Pulmonary artery endothelial cell (primary cell): ENCODE measurements around the gene GYG2. TPM values are rescaled to one million over a fixed set of nuclear protein-coding genes. Genes with fewer than 3 reads are reported as not detected.
"Not testable (repeated sequence)": the region's sequence is repeated elsewhere in the genome, so short reads cannot be mapped to it uniquely, and the experiment has no call there.

Source experiments
- DNase-seq: peaks from one replicate; pipeline ENCODE4 v3.0.0-alpha.2; 2011; ENCODE audit warnings: low read depth, low spot score
- total RNA-seq: library from RNA; depleted of rRNA; stranded (reverse); fragments of >200 nt; gene quantifications from 2 replicates; pipeline ENCODE4 v1.2.3, GENCODE V29; 2014

Gene GYG2
- 0.07 TPM in 1 of 2 replicates, not detected in the other for total RNA-seq

- DNase-seq, result no peak
These were observed at the start of gene GYG2 for GRCh38 chrX:2828344-2828958. Gene GYG2, plus strand, starts transcription at chrX:2828930. Its CDS starts 1,259 bp downstream, at chrX:2830189.

- not testable (repeated sequence) for DNase-seq
These were observed 48.1 kb upstream of the GYG2 start for GRCh38 chrX:2780472-2781225.

- no peak for DNase-seq
These were observed 47.5 kb upstream of the GYG2 start for GRCh38 chrX:2781226-2781571.

GRCh38 chrX:2781698-2782097, 47.0 kb upstream of the GYG2 start:
- no peak for DNase-seq

GRCh38 chrX:2782171-2782570, 46.6 kb upstream of the GYG2 start:
- no peak for DNase-seq

GRCh38 chrX:2782778-2783177, 46.0 kb upstream of the GYG2 start:
- no peak for DNase-seq

- no peak for DNase-seq
These were observed 44.7 kb upstream of the GYG2 start for GRCh38 chrX:2784026-2784425.

GRCh38 chrX:2785538-2785937, 43.2 kb upstream of the GYG2 start:
- no peak for DNase-seq

- DNase-seq, result no peak
These were observed 39.8 kb upstream of the GYG2 start for GRCh38 chrX:2788980-2789379.

- no peak for DNase-seq
These were observed 39.2 kb upstream of the GYG2 start for GRCh38 chrX:2789569-2789968.

GRCh38 chrX:2793752-2794151, 35.0 kb upstream of the GYG2 start:
- no peak for DNase-seq

- DNase-seq, result no peak
These were observed 34.4 kb upstream of the GYG2 start for GRCh38 chrX:2794336-2794735.

- DNase-seq, result not testable (repeated sequence)
These were observed 31.9 kb upstream of the GYG2 start for GRCh38 chrX:2796808-2797207.

GRCh38 chrX:2799369-2799768, 29.4 kb upstream of the GYG2 start:
- no peak for DNase-seq

- DNase-seq, result not testable (repeated sequence)
These were observed 28.8 kb upstream of the GYG2 start for GRCh38 chrX:2799980-2800379.

GRCh38 chrX:2801223-2801622, 27.5 kb upstream of the GYG2 start:
- no peak for DNase-seq

- DNase-seq, result not testable (repeated sequence)
These were observed 26.2 kb upstream of the GYG2 start for GRCh38 chrX:2802376-2803090.

- not testable (repeated sequence) for DNase-seq
These were observed 25.2 kb upstream of the GYG2 start for GRCh38 chrX:2803486-2803885.

GRCh38 chrX:2804106-2804843, 24.5 kb upstream of the GYG2 start:
- DNase-seq, result not testable (repeated sequence)

- DNase-seq, result not testable (repeated sequence)
These were observed 23.9 kb upstream of the GYG2 start for GRCh38 chrX:2804858-2805257.

GRCh38 chrX:2811271-2811670, 17.5 kb upstream of the GYG2 start:
- DNase-seq, result no peak
